H1 (cell line): Measurements from ENCODE around the gene ECT2L. TPM values are rescaled to one million over a fixed set of nuclear protein-coding genes. Genes with fewer than 3 reads are reported as not detected.

ENCODE experiments used
- CTCF ChIA-PET: fragments of 300-600 bp; sonication (Branson Sonifier 250); formaldehyde crosslinking; loops from one replicate; lab custom pipeline; 2021; ENCODE audit not compliant: partially characterized antibody; lab: Charles Lee
- POLR2A ChIA-PET: fragments of 300-600 bp; sonication (Branson Sonifier 250); formaldehyde crosslinking; loops from one replicate; lab custom pipeline; 2021; ENCODE audit warnings: inconsistent platforms; ENCODE audit not compliant: partially characterized antibody; lab: Charles Lee
- DNase-seq, 2 experiments: peaks; one replicate each; pipeline versions ENCODE4 v3.0.0 to v3.0.0-alpha.2; 2010 to 2022; ENCODE audit warnings: low spot score in 2 of 2, low read depth in 1 of 2, mixed read lengths in 1 of 2
- FAIRE-seq: peaks from 2 replicates; lab custom pipeline; 2011; peaks lifted over from hg19 to GRCh38; lab: Jason Lieb, UNC
- H2AFZ ChIP-seq: 2 replicates; pipeline ENCODE4 v1.8.1; 2012; ENCODE audit warnings: low read length, inconsistent platforms
- H2AK5ac ChIP-seq: 2 replicates; pipeline ENCODE4 v1.6.1; 2013; ENCODE audit warnings: low read depth, low read length
- H2BK120ac ChIP-seq: replicated peaks from 2 replicates; pipeline ENCODE3; 2013; ENCODE audit warnings: low read depth, low read length, inconsistent platforms
- H2BK12ac ChIP-seq: 2 replicates; pipeline ENCODE4 v1.6.1; 2013; ENCODE audit warnings: low read depth, low read length
- H2BK15ac ChIP-seq: 2 replicates; pipeline ENCODE4 v1.6.1; 2013; ENCODE audit warnings: low read length
- H2BK20ac ChIP-seq: 2 replicates; pipeline ENCODE4 v1.6.1; 2013; ENCODE audit warnings: low read length
- H2BK5ac ChIP-seq: 2 replicates; pipeline ENCODE4 v1.6.1; 2013; ENCODE audit warnings: low read depth, low read length
- H3K14ac ChIP-seq: 2 replicates; pipeline ENCODE4 v1.6.1; 2013; ENCODE audit warnings: inconsistent platforms; ENCODE audit not compliant: insufficient read length
- H3K18ac ChIP-seq: 2 replicates; pipeline ENCODE4 v1.6.1; 2013; ENCODE audit warnings: low read length; ENCODE audit errors: extremely low read depth
- H3K23ac ChIP-seq: 2 replicates; pipeline ENCODE4 v1.6.1; 2013; ENCODE audit warnings: inconsistent platforms; ENCODE audit not compliant: insufficient read length
- H3K23me2 ChIP-seq: 2 replicates; pipeline ENCODE4 v1.6.1; 2013; ENCODE audit warnings: low read depth, low read length
- H3K27ac ChIP-seq: 2 replicates; pipeline ENCODE4 v1.6.1; 2011; ENCODE audit warnings: low read depth, low read length, inconsistent platforms
- H3K27me3 ChIP-seq, 4 experiments: replicated peaks in 1 of 4; 1 replicate in 1 of 4; 2 replicates in 3 of 4; pipeline versions ENCODE4 v1.6.1 to v1.8.1; 2011 to 2013; ENCODE audit warnings: low read length in 3 of 4, mild to moderate bottlenecking in 3 of 4, inconsistent platforms in 2 of 4, mixed read lengths in 2 of 4, moderate library complexity in 1 of 4; ENCODE audit not compliant: control insufficient read depth in 3 of 4, insufficient read depth in 3 of 4; ENCODE audit errors: extremely low read depth in 1 of 4
- H3K36me3 ChIP-seq, 4 experiments: 2 replicates each; pipeline versions ENCODE4 v1.6.1 to v1.8.1; 2011 to 2013; ENCODE audit warnings: mild to moderate bottlenecking in 4 of 4, low read length in 3 of 4, moderate library complexity in 2 of 4, control low read depth in 1 of 4, inconsistent platforms in 1 of 4; ENCODE audit not compliant: insufficient read depth in 4 of 4, control insufficient read depth in 2 of 4
- H3K4ac ChIP-seq: replicated peaks from 2 replicates; pipeline ENCODE3; 2013; ENCODE audit warnings: low read length, low read depth, mixed read lengths, inconsistent platforms; ENCODE audit not compliant: insufficient read length
- H3K4me1 ChIP-seq, 4 experiments: replicated peaks in 1 of 4; 1 replicate in 1 of 4; 2 replicates in 3 of 4; pipeline versions ENCODE4 v1.6.1 to v1.8.1; 2011 to 2013; ENCODE audit warnings: low read length in 3 of 4, inconsistent platforms in 2 of 4, mixed read lengths in 1 of 4; ENCODE audit not compliant: insufficient read depth in 4 of 4, control insufficient read depth in 3 of 4
- H3K4me2 ChIP-seq, 2 experiments: 2 replicates each; pipeline versions ENCODE4 v1.6.1 to v1.8.1; 2011 to 2013; ENCODE audit warnings: low read depth in 2 of 2, low read length in 2 of 2, control low read depth in 1 of 2, inconsistent platforms in 1 of 2, mild to moderate bottlenecking in 1 of 2; ENCODE audit not compliant: insufficient read depth in 1 of 2
- H3K4me3 ChIP-seq, 4 experiments: fragments of 200-600, 300-600 bp in 1 of 4; sonication (generic), shearing (Covaris generic), sonication (Bioruptor Twin) in 1 of 4; 2 replicates each; pipeline versions ENCODE4 v1.5.1 to v1.8.1; 2011 to 2016; ENCODE audit warnings: low read length in 4 of 4, low read depth in 3 of 4, control low read depth in 2 of 4, inconsistent platforms in 2 of 4, mild to moderate bottlenecking in 2 of 4, mixed read lengths in 1 of 4, moderate library complexity in 1 of 4; ENCODE audit not compliant: insufficient read depth in 2 of 4; ENCODE audit errors: extremely low read depth in 1 of 4
- H3K56ac ChIP-seq: replicated peaks from 2 replicates; pipeline ENCODE3; 2013; ENCODE audit warnings: low read depth, mild to moderate bottlenecking, mixed read lengths, low read length, inconsistent platforms; ENCODE audit not compliant: insufficient read length
- H3K79me1 ChIP-seq: 2 replicates; pipeline ENCODE4 v1.6.1; 2013; ENCODE audit warnings: low read depth, low read length, control low read depth
- H3K79me2 ChIP-seq, 2 experiments: 2 replicates each; pipeline versions ENCODE4 v1.6.1 to v1.8.1; 2012 to 2013; ENCODE audit warnings: low read length in 2 of 2, mild to moderate bottlenecking in 2 of 2, inconsistent platforms in 1 of 2; ENCODE audit not compliant: insufficient read depth in 2 of 2, control insufficient read depth in 1 of 2
- H3K9ac ChIP-seq, 4 experiments: replicated peaks in 1 of 4; 1 replicate in 1 of 4; 2 replicates in 3 of 4; pipeline versions ENCODE4 v1.6.1 to v1.8.1; 2011 to 2013; ENCODE audit warnings: low read depth in 3 of 4, low read length in 3 of 4, control low read depth in 2 of 4, mild to moderate bottlenecking in 2 of 4, moderate library complexity in 2 of 4, inconsistent platforms in 1 of 4; ENCODE audit errors: extremely low read depth in 1 of 4
- H3K9me3 ChIP-seq, 2 experiments: 2 replicates each; pipeline versions ENCODE4 v1.6.1 to v1.8.1; 2012 to 2013; ENCODE audit warnings: mild to moderate bottlenecking in 2 of 2, moderate library complexity in 2 of 2, control low read depth in 1 of 2, inconsistent platforms in 1 of 2, low read depth in 1 of 2, low read length in 1 of 2, mixed read lengths in 1 of 2; ENCODE audit not compliant: insufficient read depth in 2 of 2
- H4K20me1 ChIP-seq, 2 experiments: replicated peaks in 1 of 2; 2 replicates each; pipeline versions ENCODE3 to v1.8.1; 2011 to 2013; ENCODE audit warnings: inconsistent platforms in 2 of 2, low read length in 2 of 2, mild to moderate bottlenecking in 1 of 2; ENCODE audit not compliant: insufficient read depth in 2 of 2, control insufficient read depth in 1 of 2
- H4K5ac ChIP-seq: 2 replicates; pipeline ENCODE4 v1.6.1; 2013; ENCODE audit warnings: low read length, low read depth, mixed read lengths, inconsistent platforms; ENCODE audit not compliant: insufficient read length
- H4K8ac ChIP-seq: 2 replicates; pipeline ENCODE4 v1.8.0; 2013; ENCODE audit warnings: mild to moderate bottlenecking, moderate library complexity, low read length, inconsistent platforms; ENCODE audit not compliant: insufficient read depth; ENCODE audit errors: extremely low read depth
- H4K91ac ChIP-seq: replicated peaks from 2 replicates; pipeline ENCODE3; 2013; ENCODE audit warnings: low read length, mixed read lengths, inconsistent platforms; ENCODE audit not compliant: insufficient read length
- CREB1 ChIP-seq: IDR thresholded peaks from 2 replicates; pipeline ENCODE4 v1.6.1; 2012; ENCODE audit warnings: inconsistent platforms
- CTCF ChIP-seq, 3 experiments: IDR thresholded peaks; 1 replicate in 2 of 3; 2 replicates in 1 of 3; pipeline versions ENCODE4 v1.5.1 to v1.6.1; 2011; ENCODE audit warnings: low read length in 3 of 3, mild to moderate bottlenecking in 3 of 3, inconsistent platforms in 2 of 3, low read depth in 1 of 3, moderate library complexity in 1 of 3; ENCODE audit not compliant: insufficient read depth in 1 of 3; ENCODE audit errors: control extremely low read depth in 1 of 3
- FOSL1 ChIP-seq: IDR thresholded peaks from 2 replicates; pipeline ENCODE4 v1.6.1; 2011; ENCODE audit warnings: mild to moderate bottlenecking, low read depth, low read length, moderate library complexity; ENCODE audit not compliant: insufficient read depth
- HDAC6 ChIP-seq: IDR thresholded peaks from one replicate; pipeline ENCODE4 v1.7.1; 2012; ENCODE audit warnings: low read depth, mild to moderate bottlenecking, inconsistent platforms, low read length, moderate library complexity
- JUN ChIP-seq: IDR thresholded peaks from 2 replicates; pipeline ENCODE4 v1.6.1; 2011; ENCODE audit warnings: low read depth, mild to moderate bottlenecking, improper control_type of control experiment, low read length
- KDM4A ChIP-seq: IDR thresholded peaks from one replicate; pipeline ENCODE4 v1.7.1; 2012; ENCODE audit warnings: low read depth, mild to moderate bottlenecking, moderate library complexity, low read length, inconsistent platforms; ENCODE audit not compliant: severe bottlenecking
- NRF1 ChIP-seq: IDR thresholded peaks from 2 replicates; pipeline ENCODE4 v1.6.1; 2011; ENCODE audit warnings: mild to moderate bottlenecking, low read depth, low read length, improper control_type of control experiment
- SUZ12 ChIP-seq: fragments of 200-600 bp; sonication (generic); IDR thresholded peaks from 2 replicates; pipeline ENCODE4 v1.6.1; 2012; ENCODE audit warnings: mild to moderate bottlenecking, inconsistent platforms, low read length, moderate library complexity, mixed read lengths
- TAF7 ChIP-seq: optimal IDR thresholded peaks from 2 replicates; pipeline ENCODE3; 2011; ENCODE audit warnings: low read depth, mild to moderate bottlenecking, inconsistent platforms, low read length, moderate library complexity, borderline replicate concordance
- TEAD4 ChIP-seq: IDR thresholded peaks from 2 replicates; pipeline ENCODE4 v1.6.1; 2012; ENCODE audit warnings: low read depth, low read length, inconsistent platforms, mixed read lengths
- WGBS, 2 experiments: shearing (Covaris generic) in 1 of 2; methylation state at CpG; one replicate each; pipeline versions ENCODE4 v1.1.6 to v1.1.7; 2013 to 2015; ENCODE audit warnings: low lambda C conversion rate in 2 of 2, mixed read lengths in 2 of 2, inconsistent platforms in 1 of 2, low coverage in 1 of 2, missing lambda C conversion rate in 1 of 2; ENCODE audit not compliant: insufficient replicate concordance in 2 of 2, insufficient coverage in 1 of 2, insufficient read length in 1 of 2; ENCODE audit errors: extremely low coverage in 1 of 2, missing lambda C conversion rate in 1 of 2; 5-methylcytosine and 5-hydroxymethylcytosine counted together
- polyA plus RNA-seq, 7 experiments: library from polyadenylated mRNA; depleted of rRNA in 3 of 7; stranded (reverse) in 5 of 7; unstranded in 2 of 7; fragments of >200 nt in 5 of 7; fragments of 200-250 nt in 2 of 7; gene quantifications; 1 replicate in 5 of 7; 2 replicates in 1 of 7; 4 replicates in 1 of 7; pipeline versions ENCODE4 v1.2.1 to v1.2.3, GENCODE V29; 2011 to 2013; ENCODE audit warnings: missing spikeins in 2 of 7, mixed read lengths in 2 of 7
- total RNA-seq: library from RNA; stranded (reverse); fragmentation: NEBNext Ultra II Directional; extraction: Animal tissue kit (Norgen Biotek cat#: 25700); gene quantifications from 2 replicates; pipeline ENCODE4 v1.2.1, GENCODE V29; 2021

The ECT2L gene
- total and polyA plus RNA-seq, 2 of the 8 experiments (the other 6 are each of a cell fraction or from before 2014, with no cell fraction given), result not detected

- Histone ChIP-seq H2BK15ac (no peak overlapping the region), H4K91ac (no peak overlapping the region), H3K23me2 (no peaks in the 10 kb centered on the region), H3K4me1 (no peaks in the 10 kb centered on the region), H3K9ac (no peak overlapping the region), H3K18ac (no peak overlapping the region), H4K8ac (no peak overlapping the region), H2BK5ac (no peak overlapping the region), H3K4me3 (no peak overlapping the region), H2BK12ac (no peak overlapping the region), H4K20me1 (no peaks in the 10 kb centered on the region), H3K14ac (no peak overlapping the region), H3K36me3 (no peaks in the 10 kb centered on the region), H3K79me2 (no peaks in the 10 kb centered on the region), H3K9me3 (peaks cover 0 to 4% of the 10 kb centered on the region in 2 experiments; a peak in 1 of 4 replicates), H2BK20ac (no peak overlapping the region), H2AFZ (no peak overlapping the region), H2AK5ac (no peak overlapping the region), H4K5ac (no peak overlapping the region), H2BK120ac (no peak overlapping the region), H3K4ac (no peak overlapping the region), H3K27ac (no peak overlapping the region), H3K4me2 (no peak overlapping the region), H3K23ac (no peak overlapping the region), H3K79me1 (no peaks in the 10 kb centered on the region), H3K27me3 (no peaks in the 10 kb centered on the region), H3K56ac (no peak overlapping the region)
- 84% methylated on average over 7 of the region's 7 CpGs; no CpG with 5 or more reads in 1 of the 2 experiments for WGBS, 2 experiments
- ChIA-PET POLR2A (interaction anchor here (0.7 to 1.9 kb wide), 2 partner anchors 9 to 10 kb away, joined by 3 to 4 read pairs; no protein-coding TSS in a partner anchor), CTCF (no interaction called here)
- no peak for DNase-seq
- no peak for FAIRE-seq
- no peak for TF ChIP-seq FOSL1
- no peak for TF ChIP-seq SUZ12
- TF ChIP-seq CREB1, result no peak
- TF ChIP-seq CTCF (IDR thresholded peaks at IDR 0.05; ENCODE audit: control extremely low read depth in 1 of 3, insufficient read depth in 1 of 3, low read depth in 1 of 3, low read length in 3 of 3), result no peak
- no peak for TF ChIP-seq HDAC6
- TF ChIP-seq TAF7, result no peak
- TF ChIP-seq KDM4A, result no peak
- no peak for TF ChIP-seq JUN
- no peak for TF ChIP-seq NRF1
- no peak for TF ChIP-seq TEAD4
These were observed 86.6 kb downstream of the ECT2L start for GRCh38 chr6:138882369-138883017.
